ENCODE data around the gene AHRR. TPM values are rescaled to one million over a fixed set of nuclear protein-coding genes. Genes with fewer than 3 reads are reported as not detected.
A peak's percentile ranks its signal among the peaks of the same experiment; 100 is the strongest.

The AHRR gene
- polyA plus RNA-seq, 3 donors: 0.15 TPM; not detected in 1

- Histone ChIP-seq H3K4me3 (replicated peaks in 1 of 3; ENCODE audit: low read depth in 2 of 3, low read length in 3 of 3) (peak overlapping the region in 2 of 3 experiments; percentile 37 to 75), H3K9ac (ENCODE audit: insufficient read depth, low read length, poor library complexity, severe bottlenecking) (no peak overlapping the region), H3K36me3 (replicated peaks in 1 of 2; ENCODE audit: control insufficient read depth in 1 of 2, insufficient read depth in 2 of 2, low read length in 2 of 2) (peaks cover 5 to 9% of the 10 kb centered on the region in 2 donors), H3K4me1 (ENCODE audit: control insufficient read depth in 1 of 2, insufficient read depth in 2 of 2, low read length in 2 of 2) (peaks cover 22 to 40% of the 10 kb centered on the region in 2 donors), H2AFZ (ENCODE audit: insufficient read depth, low read depth, low read length, poor library complexity, severe bottlenecking) (no peak overlapping the region), H3K27ac (ENCODE audit: low read depth in 1 of 2, low read length in 2 of 2) (no peak overlapping the region), H3K9me3 (replicated peaks in 1 of 2; ENCODE audit: control insufficient read depth in 1 of 2, insufficient read depth in 1 of 2, low read length in 2 of 2) (no peaks in the 10 kb centered on the region), H3K27me3 (ENCODE audit: control insufficient read depth in 2 of 2, insufficient read depth in 2 of 2, low read length in 2 of 2) (peaks cover 4 to 28% of the 10 kb centered on the region in 2 donors), H3K79me2 (ENCODE audit: insufficient read depth, low read length) (no peaks in the 10 kb centered on the region), H4K20me1 (ENCODE audit: insufficient read depth, low read length) (peaks cover 14% of the 10 kb centered on the region), H3K4me2 (replicated peaks; ENCODE audit: extremely low read depth, low read length, poor library complexity, severe bottlenecking) (peak overlapping the region; percentile 74)
- peaks cover 13 to 16% of the 10 kb centered on the region in 2 donors for H3K36me3 Mint-ChIP-seq
- H3K9me3 Mint-ChIP-seq: peaks cover 0 to 6% (median 4%) of the 10 kb centered on the region in 7 donors
- peak overlapping the region; percentile 65 to 69 for H3K4me3 Mint-ChIP-seq
- H3K27ac Mint-ChIP-seq: peak overlapping the region in 1 of 7 donors; percentile 50
- peaks cover 18% of the 10 kb centered on the region for H3K4me1 Mint-ChIP-seq
- no peak for TF ChIP-seq CTCF (IDR thresholded peaks at IDR 0.05)
- intact Hi-C loops (cut with micrococcal nuclease): loop anchor here (5.0 to 10.0 kb wide), 3 partner anchors 73 to 423 kb away; partner anchors contain the start of genes CEP72 (in 2 of the 2), BRD9 (in 1 of the 2) and TRIP13 (in 1 of the 2)
- no peak for DNase-seq
- WGBS (ENCODE audit: insufficient coverage): 35% methylated on average over 6 of the region's 6 CpGs
- peaks cover 22 to 32% (median 31%) of the 10 kb centered on the region in 3 donors for H3K27me3 Mint-ChIP-seq (ENCODE audit: low read depth in 3 of 3)
Observed at GRCh38 chr5:471750-472058, 150.2 kb downstream of the AHRR start.

GRCh38 chr5:472076-472655, 150.7 kb downstream of the AHRR start:
- peak overlapping the region in 1 of 2 donors; percentile 61 for H3K27ac ChIP-seq (ENCODE audit: low read depth in 1 of 2, low read length in 2 of 2)
- H3K4me2 ChIP-seq (replicated peaks; ENCODE audit: extremely low read depth, low read length, poor library complexity, severe bottlenecking): peak overlapping the region; percentile 74
- intact Hi-C loops (cut with micrococcal nuclease): loop anchor here (5.0 to 10.0 kb wide), 3 partner anchors 73 to 423 kb away; partner anchors contain the start of genes CEP72 (in 2 of the 2), BRD9 (in 1 of the 2) and TRIP13 (in 1 of the 2)
- H3K27ac Mint-ChIP-seq: peak overlapping the region in 2 of 7 donors; percentile 30 to 50
- WGBS (ENCODE audit: insufficient coverage): 20% methylated on average over 26 of the region's 30 CpGs
- H3K9me3 Mint-ChIP-seq: peaks cover 0 to 6% (median 4%) of the 10 kb centered on the region in 7 donors
- peaks cover 18% of the 10 kb centered on the region for H3K4me1 Mint-ChIP-seq
- peaks cover under 1 to 5% of the 10 kb centered on the region in 2 donors for H3K36me3 ChIP-seq (replicated peaks in 1 of 2; ENCODE audit: control insufficient read depth in 1 of 2, insufficient read depth in 2 of 2, low read length in 2 of 2)
- H2AFZ ChIP-seq (ENCODE audit: insufficient read depth, low read depth, low read length, poor library complexity, severe bottlenecking): peak overlapping the region; percentile 91
- peaks cover 4 to 31% of the 10 kb centered on the region in 2 donors for H3K27me3 ChIP-seq (ENCODE audit: control insufficient read depth in 2 of 2, insufficient read depth in 2 of 2, low read length in 2 of 2)
- DNase-seq: no peak
- peak overlapping the region; percentile 65 to 69 for H3K4me3 Mint-ChIP-seq
- no peaks in the 10 kb centered on the region for H3K79me2 ChIP-seq (ENCODE audit: insufficient read depth, low read length)
- peaks cover 22 to 40% of the 10 kb centered on the region in 2 donors for H3K4me1 ChIP-seq (ENCODE audit: control insufficient read depth in 1 of 2, insufficient read depth in 2 of 2, low read length in 2 of 2)
- H4K20me1 ChIP-seq (ENCODE audit: insufficient read depth, low read length): peaks cover 14% of the 10 kb centered on the region
- TF ChIP-seq CTCF (IDR thresholded peaks at IDR 0.05): no peak
- peak overlapping the region; percentile 37 to 75 (median 49) for H3K4me3 ChIP-seq (replicated peaks in 1 of 3; ENCODE audit: low read depth in 2 of 3, low read length in 3 of 3)
- peaks cover 24 to 37% (median 36%) of the 10 kb centered on the region in 3 donors for H3K27me3 Mint-ChIP-seq (ENCODE audit: low read depth in 3 of 3)
- H3K9me3 ChIP-seq (replicated peaks in 1 of 2; ENCODE audit: control insufficient read depth in 1 of 2, insufficient read depth in 1 of 2, low read length in 2 of 2): no peaks in the 10 kb centered on the region
- H3K9ac ChIP-seq (ENCODE audit: insufficient read depth, low read length, poor library complexity, severe bottlenecking): peak overlapping the region; percentile 73
- H3K36me3 Mint-ChIP-seq: peaks cover 8 to 11% of the 10 kb centered on the region in 2 donors
